CD4-positive, CD25-positive, alpha-beta regulatory T cell (primary cell): ENCODE results near the gene STAG1. TPM values are rescaled to one million over a fixed set of nuclear protein-coding genes. Genes with fewer than 3 reads are reported as not detected.
"Not testable (repeated sequence)": the region's sequence is repeated elsewhere in the genome, so short reads cannot be mapped to it uniquely, and the experiment has no call there.

Experiments used
- ATAC-seq, 2 donors: fragments of 150-1000 bp; cut with Tn5 transposase; one replicate each; pipeline ENCODE4 v1.10.0; 2021; ENCODE audit warnings: low read depth in 2 of 2, moderate number of reproducible peaks in 2 of 2, moderate library complexity in 1 of 2
- DNase-seq, 3 donors: peaks; one replicate each; pipeline versions ENCODE4 v3.0.0 to v3.0.0-alpha.2; 2012 to 2022; ENCODE audit warnings: mixed read lengths in 1 of 3
- H3K27ac ChIP-seq: one replicate; pipeline ENCODE4 v1.7.0; 2013; ENCODE audit warnings: mild to moderate bottlenecking, low read length; ENCODE audit not compliant: insufficient read depth, poor library complexity, severe bottlenecking
- H3K27me3 ChIP-seq: one replicate; pipeline ENCODE4 v1.7.0; 2013; ENCODE audit warnings: low read length; ENCODE audit not compliant: control insufficient read depth, insufficient read depth
- H3K36me3 ChIP-seq: one replicate; pipeline ENCODE4 v1.7.0; 2013; ENCODE audit warnings: mild to moderate bottlenecking, low read length, moderate library complexity; ENCODE audit not compliant: control insufficient read depth, insufficient read depth
- H3K4me1 ChIP-seq: 2 replicates; pipeline ENCODE4 v1.7.0; 2013; ENCODE audit warnings: mild to moderate bottlenecking, low read length; ENCODE audit not compliant: insufficient read depth, control insufficient read depth, poor library complexity, severe bottlenecking
- H3K4me3 ChIP-seq: one replicate; pipeline ENCODE4 v1.7.0; 2013; ENCODE audit warnings: low read depth, mild to moderate bottlenecking, low read length, moderate library complexity
- H3K9me3 ChIP-seq, 2 experiments: 1 replicate in 1 of 2; 2 replicates in 1 of 2; pipeline ENCODE4 v1.7.0; 2013; ENCODE audit warnings: low read length in 2 of 2, mild to moderate bottlenecking in 1 of 2, moderate library complexity in 1 of 2; ENCODE audit not compliant: control insufficient read depth in 2 of 2
- H3K27ac Mint-ChIP-seq, 3 donors: one replicate each; pipeline ENCODE4 v1.8.0; 2020 to 2022; ENCODE audit warnings: mild to moderate bottlenecking in 3 of 3, mixed read lengths in 3 of 3, moderate library complexity in 2 of 3
- H3K27me3 Mint-ChIP-seq: one replicate; pipeline ENCODE4 v1.8.0; 2022; ENCODE audit warnings: mild to moderate bottlenecking, mixed read lengths
- H3K36me3 Mint-ChIP-seq: one replicate; pipeline ENCODE4 v1.8.0; 2020; ENCODE audit warnings: mixed read lengths
- H3K4me1 Mint-ChIP-seq, 4 donors: one replicate each; pipeline ENCODE4 v1.8.0; 2020 to 2022; ENCODE audit warnings: mixed read lengths in 4 of 4, mild to moderate bottlenecking in 1 of 4
- H3K4me3 Mint-ChIP-seq, 4 donors: one replicate each; pipeline ENCODE4 v1.8.0; 2020 to 2022; ENCODE audit warnings: mild to moderate bottlenecking in 4 of 4, mixed read lengths in 4 of 4, moderate library complexity in 3 of 4
- H3K9me3 Mint-ChIP-seq, 7 donors: one replicate each; pipeline ENCODE4 v1.8.0; 2020 to 2022; ENCODE audit warnings: mixed read lengths in 7 of 7, mild to moderate bottlenecking in 3 of 7, moderate library complexity in 2 of 7
- polyA plus RNA-seq, 4 donors: library from polyadenylated mRNA; unstranded; fragments of 300-500 nt; fragmentation: Illumina TruSeq; gene quantifications; one replicate each; pipeline ENCODE4 v1.2.3, GENCODE V29; 2021
- total RNA-seq: library from RNA; stranded (reverse); gene quantifications from one replicate; pipeline ENCODE4 v1.2.3, GENCODE V29; 2022

STAG1 gene
- total and polyA plus RNA-seq, 5 donors from 2014 or later = 16.0 to 58.6 (median 21.3) TPM

GRCh38 chr3:136712941-136713340 lies 39.2 kb downstream of the STAG1 start:
- peaks cover 12% of the 10 kb centered on the region for H3K36me3 Mint-ChIP-seq
- no peaks in the 10 kb centered on the region for H3K27me3 Mint-ChIP-seq
- Histone ChIP-seq H3K27me3 (no peaks in the 10 kb centered on the region), H3K27ac (no peak overlapping the region), H3K9me3 (no peaks in the 10 kb centered on the region), H3K36me3 (peaks cover 3% of the 10 kb centered on the region), H3K4me3 (no peak overlapping the region), H3K4me1 (no peaks in the 10 kb centered on the region)
- ATAC-seq (no peak), DNase-seq (no peak)
- H3K4me3 Mint-ChIP-seq = no peak overlapping the region
- no peak overlapping the region for H3K27ac Mint-ChIP-seq
- peaks cover 22 to 38% (median 26%) of the 10 kb centered on the region in 4 donors for H3K4me1 Mint-ChIP-seq
- no peaks in the 10 kb centered on the region for H3K9me3 Mint-ChIP-seq

GRCh38 chr3:136711888-136712287 lies 40.3 kb downstream of the STAG1 start:
- H3K4me1 ChIP-seq, H3K9me3 ChIP-seq, DNase-seq, ATAC-seq, H3K27me3 Mint-ChIP-seq, H3K4me3 ChIP-seq, H3K4me3 Mint-ChIP-seq, H3K36me3 ChIP-seq, H3K9me3 Mint-ChIP-seq, H3K27me3 ChIP-seq, H3K27ac ChIP-seq, H3K27ac Mint-ChIP-seq: not testable (repeated sequence)
- H3K36me3 Mint-ChIP-seq = peaks cover 16% of the 10 kb centered on the region
- peaks cover 23 to 39% (median 28%) of the 10 kb centered on the region in 4 donors for H3K4me1 Mint-ChIP-seq

- no peak overlapping the region for H3K27ac ChIP-seq
- ATAC-seq (no peak), DNase-seq (no peak)
- no peak overlapping the region for H3K27ac Mint-ChIP-seq
- H3K27me3 Mint-ChIP-seq = no peaks in the 10 kb centered on the region
- H3K36me3 ChIP-seq = peaks cover 5% of the 10 kb centered on the region
- H3K9me3 Mint-ChIP-seq = peaks cover 0 to 2% (median 0%) of the 10 kb centered on the region in 7 donors
- no peak overlapping the region for H3K4me3 ChIP-seq
- H3K4me3 Mint-ChIP-seq = peak overlapping the region in 1 of 4 donors; percentile 10
- peaks cover 13% of the 10 kb centered on the region for H3K36me3 Mint-ChIP-seq
- no peaks in the 10 kb centered on the region for H3K9me3 ChIP-seq
- no peaks in the 10 kb centered on the region for H3K27me3 ChIP-seq
- peaks cover 20 to 36% (median 28%) of the 10 kb centered on the region in 4 donors for H3K4me1 Mint-ChIP-seq
- no peaks in the 10 kb centered on the region for H3K4me1 ChIP-seq
Measured at GRCh38 chr3:136711277-136711676, 40.9 kb downstream of the STAG1 start.

- H3K4me1 ChIP-seq, H3K9me3 ChIP-seq, H3K4me3 ChIP-seq, H3K36me3 ChIP-seq, H3K9me3 Mint-ChIP-seq, H3K27me3 ChIP-seq, ATAC-seq, DNase-seq, H3K27me3 Mint-ChIP-seq, H3K27ac ChIP-seq, H3K4me3 Mint-ChIP-seq, H3K27ac Mint-ChIP-seq: not testable (repeated sequence)
- Mint-ChIP-seq H3K4me1 (peaks cover 35 to 49% (median 40%) of the 10 kb centered on the region in 4 donors), H3K36me3 (peaks cover 18% of the 10 kb centered on the region)
Measured at GRCh38 chr3:136709775-136710174, 42.4 kb downstream of the STAG1 start.

GRCh38 chr3:136708333-136708985 lies 43.7 kb downstream of the STAG1 start:
- peaks cover 35 to 51% (median 43%) of the 10 kb centered on the region in 4 donors for H3K4me1 Mint-ChIP-seq
- DNase-seq (no peak), ATAC-seq (no peak)
- Histone ChIP-seq H3K9me3 (no peaks in the 10 kb centered on the region), H3K27me3 (no peaks in the 10 kb centered on the region), H3K36me3 (peaks cover 5% of the 10 kb centered on the region), H3K4me3 (no peak overlapping the region), H3K4me1 (no peaks in the 10 kb centered on the region), H3K27ac (no peak overlapping the region)
- H3K27me3 Mint-ChIP-seq = no peaks in the 10 kb centered on the region
- H3K27ac Mint-ChIP-seq = no peak overlapping the region
- H3K4me3 Mint-ChIP-seq = no peak overlapping the region
- peaks cover 0 to 2% (median 0%) of the 10 kb centered on the region in 7 donors for H3K9me3 Mint-ChIP-seq
- H3K36me3 Mint-ChIP-seq = peaks cover 18% of the 10 kb centered on the region

GRCh38 chr3:136703429-136703828 lies 48.7 kb downstream of the STAG1 start:
- H3K27ac ChIP-seq = no peak overlapping the region
- H3K4me3 ChIP-seq = no peak overlapping the region
- Mint-ChIP-seq H3K9me3 (peaks cover 0 to 11% (median 2%) of the 10 kb centered on the region in 7 donors), H3K4me3 (no peak overlapping the region), H3K36me3 (peaks cover 23% of the 10 kb centered on the region), H3K27me3 (no peaks in the 10 kb centered on the region), H3K4me1 (peaks cover 38 to 52% (median 47%) of the 10 kb centered on the region in 4 donors), H3K27ac (peak overlapping the region in 1 of 3 donors; percentile 20)
- no peaks in the 10 kb centered on the region for H3K27me3 ChIP-seq
- DNase-seq (no peak), ATAC-seq (no peak)
- H3K9me3 ChIP-seq = peaks cover 3 to 11% of the 10 kb centered on the region in 2 experiments
- peaks cover 5% of the 10 kb centered on the region for H3K36me3 ChIP-seq
- H3K4me1 ChIP-seq = no peaks in the 10 kb centered on the region

GRCh38 chr3:136699271-136699828 lies 52.8 kb downstream of the STAG1 start:
- Mint-ChIP-seq H3K36me3 (peaks cover 35% of the 10 kb centered on the region), H3K27me3 (no peaks in the 10 kb centered on the region), H3K4me1 (peaks cover 24 to 38% (median 37%) of the 10 kb centered on the region in 4 donors), H3K9me3 (peaks cover 2 to 37% (median 13%) of the 10 kb centered on the region in 7 donors), H3K4me3 (no peak overlapping the region), H3K27ac (no peak overlapping the region)
- no peak for ATAC-seq
- DNase-seq = no peak
- Histone ChIP-seq H3K9me3 (peaks cover 30 to 42% of the 10 kb centered on the region in 2 experiments), H3K4me3 (no peak overlapping the region), H3K27me3 (no peaks in the 10 kb centered on the region), H3K36me3 (peaks cover 3% of the 10 kb centered on the region), H3K4me1 (no peaks in the 10 kb centered on the region), H3K27ac (no peak overlapping the region)

- Histone ChIP-seq H3K4me1 (no peaks in the 10 kb centered on the region), H3K27ac (no peak overlapping the region), H3K27me3 (no peaks in the 10 kb centered on the region), H3K9me3 (peaks cover 40 to 52% of the 10 kb centered on the region in 2 experiments), H3K36me3 (peaks cover 5% of the 10 kb centered on the region), H3K4me3 (no peak overlapping the region)
- Mint-ChIP-seq H3K4me1 (peaks cover 24 to 38% (median 33%) of the 10 kb centered on the region in 4 donors), H3K36me3 (peaks cover 34% of the 10 kb centered on the region), H3K27me3 (no peaks in the 10 kb centered on the region), H3K9me3 (peaks cover 2 to 46% (median 14%) of the 10 kb centered on the region in 7 donors), H3K27ac (peak overlapping the region in 2 of 3 donors; percentile 29 to 74), H3K4me3 (no peak overlapping the region)
- DNase-seq = no peak
- no peak for ATAC-seq
Measured at GRCh38 chr3:136698361-136698760, 53.8 kb downstream of the STAG1 start.
